GM19467 (cell line): ENCODE measurements around the gene CCDC9B.

Experiments used
- ATAC-seq: cut with Tn5 transposase; IDR thresholded peaks from one replicate; pipeline ENCODE4 v1.9.1; 2021; ENCODE audit warnings: mild to moderate bottlenecking, moderate library complexity; ENCODE audit not compliant: unreplicated experiment

Gene CCDC9B

DNA sequence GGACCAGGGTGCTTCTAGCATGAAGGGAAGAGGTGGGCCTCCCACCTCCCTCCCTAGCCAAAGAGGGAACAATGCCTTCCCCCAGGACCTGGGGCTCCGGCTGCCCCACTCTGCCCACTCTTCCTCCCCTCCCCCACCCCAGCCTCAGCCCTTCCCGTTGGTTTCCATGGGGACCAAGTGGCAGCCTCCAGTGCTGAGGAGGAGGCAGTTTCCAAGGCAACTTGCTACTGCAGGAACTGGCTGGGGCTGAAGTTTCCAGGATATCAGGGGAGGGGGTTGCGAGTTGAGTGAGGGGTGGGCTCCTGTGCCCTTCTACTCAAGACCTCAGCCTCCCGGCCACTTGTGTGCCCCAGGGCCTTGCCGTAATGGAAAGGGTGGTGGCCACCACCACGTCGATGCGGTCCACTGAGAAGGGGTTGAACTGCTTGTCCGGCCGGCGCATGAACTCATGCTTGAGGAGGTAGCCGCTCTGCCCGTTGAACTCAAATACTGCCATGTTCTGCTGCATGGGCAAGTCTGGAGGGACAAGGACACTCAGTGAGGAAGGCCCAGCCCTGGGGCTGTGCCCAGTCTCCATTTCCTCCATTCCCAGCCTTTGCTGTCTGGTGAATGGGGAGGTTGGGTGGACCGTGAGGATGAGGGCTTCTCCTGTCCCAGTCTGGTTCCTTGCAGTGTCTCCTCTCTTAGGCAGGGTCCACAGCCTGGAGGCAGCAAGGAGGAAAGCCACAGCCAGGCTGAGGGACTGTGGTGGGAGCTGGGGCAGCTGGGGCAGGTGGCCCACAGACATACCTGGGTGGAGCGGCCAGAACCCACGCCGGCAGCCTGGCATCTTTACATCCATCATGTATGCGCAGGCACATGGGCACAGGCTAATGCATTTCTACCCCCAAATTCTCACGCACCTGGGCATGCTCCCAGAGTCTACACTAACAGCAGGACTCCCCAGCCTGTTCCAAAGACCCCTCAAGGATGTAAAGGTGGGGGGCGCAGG is 46.5 kb downstream of the CCDC9B start:
- no peak for ATAC-seq

GRCh38 chr15:40293006-40293405 is 47.7 kb downstream of the CCDC9B start:
- no peak for ATAC-seq

DNA sequence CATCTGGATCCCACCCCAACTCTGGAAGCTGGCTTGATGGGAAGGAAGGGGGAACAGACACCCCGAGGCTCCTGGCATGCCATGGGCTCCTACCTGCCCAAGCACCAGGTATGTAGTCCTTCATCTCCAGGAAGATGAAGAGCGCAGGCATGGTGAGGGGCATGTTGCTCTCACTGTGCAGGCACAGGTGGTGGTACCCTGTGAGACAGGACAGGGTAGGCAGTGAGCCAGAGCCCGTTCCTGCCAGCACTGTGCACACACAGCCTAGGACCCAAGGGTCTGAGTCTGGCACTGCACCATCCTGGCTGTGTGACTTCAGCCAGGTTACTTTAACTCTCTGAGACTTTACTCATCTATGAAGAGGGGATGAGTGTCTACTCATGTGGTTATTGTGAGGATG is 48.5 kb downstream of the CCDC9B start:
- no peak for ATAC-seq

DNA sequence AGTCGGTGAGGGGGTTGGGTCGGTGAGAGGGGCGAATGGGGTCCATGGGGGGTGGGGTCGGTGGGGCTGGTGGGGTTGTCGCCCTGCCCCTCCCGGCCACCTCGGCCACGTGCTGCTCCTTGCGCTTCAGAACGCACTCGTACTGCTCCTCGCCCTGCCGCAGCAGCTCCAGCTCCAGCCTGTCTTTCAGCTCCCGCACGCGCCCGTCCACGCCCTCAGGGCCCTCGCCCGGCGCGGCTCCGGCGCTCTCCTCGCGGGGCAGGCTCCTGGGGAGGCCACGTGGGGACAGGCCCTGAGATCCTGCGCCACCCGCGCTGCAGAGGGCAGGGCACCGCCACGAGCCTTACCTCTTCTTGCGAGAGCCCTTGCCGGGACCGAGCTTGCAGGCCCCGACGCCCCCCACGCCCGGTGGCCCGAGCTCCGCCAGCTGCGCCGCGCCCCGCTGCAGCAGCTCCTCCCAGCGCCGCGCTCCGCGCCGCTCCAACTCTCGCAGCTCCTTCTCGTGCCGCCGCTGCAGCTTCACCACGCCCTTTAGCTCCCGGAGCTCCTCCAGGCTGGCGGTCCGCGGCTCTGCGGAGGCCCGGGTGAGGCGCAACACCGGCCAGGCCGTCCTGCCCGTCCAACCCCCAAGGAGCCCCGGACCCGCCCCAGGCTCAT is 49.7 kb downstream of the CCDC9B start:
- no peak for ATAC-seq

GRCh38 chr15:40290545-40290917 is 50.2 kb downstream of the CCDC9B start:
- no peak for ATAC-seq

DNA sequence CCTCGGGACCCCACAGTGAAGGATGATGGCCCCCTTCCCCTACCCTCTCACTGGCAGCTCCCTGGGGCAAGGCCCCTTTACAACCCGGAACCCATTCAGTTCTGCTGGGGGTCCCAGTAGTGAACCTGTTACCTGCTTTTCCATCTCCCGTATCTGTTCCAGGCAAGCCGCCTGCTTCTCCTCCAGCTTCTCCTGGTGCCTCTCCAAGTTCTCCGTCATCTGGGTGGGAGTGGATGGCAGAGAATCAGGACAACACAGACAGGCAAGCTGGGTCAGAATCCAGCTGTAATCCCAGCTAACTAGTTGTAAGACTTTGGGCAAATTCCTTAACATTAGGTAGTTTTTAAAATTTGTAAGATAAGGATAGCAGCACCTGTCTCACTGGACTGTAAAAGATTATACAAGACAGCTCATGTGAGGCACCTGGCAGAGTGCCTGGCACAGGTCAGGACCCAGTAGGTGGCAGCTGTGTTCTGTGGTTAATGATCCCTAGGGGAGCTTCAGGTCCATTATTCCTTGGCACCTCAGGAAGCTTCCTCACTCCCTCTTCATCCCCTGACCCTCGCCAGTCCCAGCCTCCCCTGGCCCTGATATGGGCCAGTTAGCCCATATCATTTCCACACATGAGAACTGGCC is 51.5 kb downstream of the CCDC9B start:
- ATAC-seq: no peak

DNA sequence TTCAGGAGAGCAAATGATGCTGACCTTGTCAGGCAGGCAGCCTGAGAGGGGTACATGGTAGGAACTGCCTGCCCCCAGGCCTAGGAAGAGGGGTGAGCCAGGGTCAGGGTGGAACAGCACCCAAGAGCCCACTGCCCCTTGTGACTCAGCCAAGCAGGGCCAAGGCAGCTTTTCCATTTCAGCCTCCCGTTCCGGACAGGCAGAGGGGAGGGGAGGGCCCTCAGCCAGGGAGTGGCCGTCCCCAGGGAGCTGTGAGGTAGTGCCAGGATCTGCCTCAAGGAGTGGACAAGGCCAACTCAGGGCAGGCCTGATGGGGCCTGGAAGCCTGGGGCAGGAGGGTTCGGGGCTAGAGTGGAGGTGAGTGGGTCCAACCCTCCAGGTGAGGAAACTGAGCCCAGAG is 52.8 kb downstream of the CCDC9B start:
- ATAC-seq: no peak

- no peak for ATAC-seq
These were observed 53.2 kb downstream of the CCDC9B start for GRCh38 chr15:40287505-40287904.

DNA sequence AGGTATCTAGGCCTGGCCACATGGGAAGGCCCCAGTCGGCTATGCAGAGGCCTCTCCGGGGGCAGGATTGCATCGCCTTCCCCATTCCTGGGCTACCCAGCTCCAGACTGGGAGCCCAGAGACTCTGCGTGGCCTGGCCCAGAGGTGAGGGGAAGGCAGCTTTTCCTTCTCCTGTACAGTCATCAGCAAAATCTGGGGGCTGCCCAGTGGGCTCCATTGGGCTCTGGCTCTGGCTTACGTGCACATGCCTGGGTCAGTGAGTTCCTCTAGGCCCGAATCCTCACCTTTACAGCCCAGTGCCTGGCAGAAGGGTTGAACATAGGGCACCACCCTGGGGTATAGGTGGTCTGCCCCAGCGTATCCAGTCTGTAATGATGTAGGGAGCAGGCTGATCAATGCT is 53.9 kb downstream of the CCDC9B start:
- no peak for ATAC-seq

GRCh38 chr15:40286061-40286532 is 54.6 kb downstream of the CCDC9B start:
- no peak for ATAC-seq

DNA sequence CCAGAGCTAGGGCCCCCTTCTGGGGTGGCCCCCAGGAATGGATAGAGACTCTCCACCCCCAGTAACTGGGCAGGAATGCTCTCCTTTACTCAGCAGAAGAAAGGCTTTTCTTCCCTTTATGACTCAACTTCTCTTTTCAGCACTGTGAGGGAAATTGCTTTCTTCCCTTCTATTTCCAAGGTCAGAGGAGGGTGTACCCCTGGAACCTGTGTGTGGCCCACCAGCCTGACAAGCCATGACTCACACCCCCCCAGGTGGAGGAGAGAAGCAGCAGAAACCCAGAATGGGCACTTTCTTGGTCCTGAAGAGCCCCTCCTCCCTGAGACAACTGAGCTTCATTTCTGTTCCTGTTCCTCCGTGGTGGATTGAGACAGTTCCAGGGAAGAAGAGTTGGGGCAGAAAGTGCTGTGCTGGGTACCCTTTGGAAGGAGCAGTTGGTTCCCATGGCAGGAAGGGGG is 55.2 kb downstream of the CCDC9B start:
- no peak for ATAC-seq

- no peak for ATAC-seq
These were observed 55.6 kb downstream of the CCDC9B start for GRCh38 chr15:40285151-40285550.

- ATAC-seq: no peak
These were observed 57.0 kb downstream of the CCDC9B start for GRCh38 chr15:40283615-40284300.

- no peak for ATAC-seq
These were observed 57.7 kb downstream of the CCDC9B start, which contains the start of gene ANKRD63 for GRCh38 chr15:40282869-40283614. ANKRD63 (minus strand) TSS chr15:40283064; CDS start chr15:40282586, 478 bp downstream.

GRCh38 chr15:40282147-40282868 is 58.4 kb downstream of the CCDC9B start:
- no peak for ATAC-seq

- ATAC-seq: no peak
These were observed 59.0 kb downstream of the CCDC9B start for GRCh38 chr15:40281801-40282146.
